GM20000 (cell line): ENCODE results near the gene KLHL2.
"Not testable (repeated sequence)": the region's sequence is repeated elsewhere in the genome, so short reads cannot be mapped to it uniquely, and the experiment has no call there.

Experiments used
- DNase-seq: peaks from one replicate; pipeline ENCODE4 v3.0.0; 2012; ENCODE audit warnings: low spot score
- CTCF ChIP-seq: IDR thresholded peaks from 2 replicates; pipeline ENCODE4 v1.5.1; 2012; ENCODE audit warnings: mild to moderate bottlenecking, control low read depth; ENCODE audit errors: extremely low read depth, missing control alignments

KLHL2 gene

GRCh38 chr4:165215034-165215751 is 7.8 kb downstream of the KLHL2 start:
- not testable (repeated sequence) for DNase-seq

GRCh38 chr4:165215761-165216487 is 8.6 kb downstream of the KLHL2 start:
- not testable (repeated sequence) for DNase-seq

GRCh38 chr4:165217325-165217724 is 10.0 kb downstream of the KLHL2 start:
- no peak for TF ChIP-seq CTCF
- DNase-seq: no peak

GRCh38 chr4:165221306-165221705 is 13.9 kb downstream of the KLHL2 start:
- not testable (repeated sequence) for DNase-seq

- DNase-seq: not testable (repeated sequence)
These were observed 14.8 kb downstream of the KLHL2 start for GRCh38 chr4:165221993-165222650.

GRCh38 chr4:165222651-165222994 is 15.3 kb downstream of the KLHL2 start:
- no peak for TF ChIP-seq CTCF
- no peak for DNase-seq

GRCh38 chr4:165227401-165227800 is 20.0 kb downstream of the KLHL2 start:
- DNase-seq: not testable (repeated sequence)

- DNase-seq: not testable (repeated sequence)
These were observed 22.3 kb downstream of the KLHL2 start for GRCh38 chr4:165229490-165230200.

- DNase-seq: not testable (repeated sequence)
These were observed 25.5 kb downstream of the KLHL2 start for GRCh38 chr4:165232623-165233433.

- TF ChIP-seq CTCF: no peak
- DNase-seq: no peak
These were observed 27.4 kb downstream of the KLHL2 start for GRCh38 chr4:165234766-165235165.

GRCh38 chr4:165236852-165237251 is 29.5 kb downstream of the KLHL2 start:
- DNase-seq: not testable (repeated sequence)

- not testable (repeated sequence) for DNase-seq
These were observed 30.8 kb downstream of the KLHL2 start for GRCh38 chr4:165238041-165238640.

GRCh38 chr4:165240761-165241160 is 33.4 kb downstream of the KLHL2 start:
- DNase-seq: not testable (repeated sequence)

- not testable (repeated sequence) for DNase-seq
These were observed 36.8 kb downstream of the KLHL2 start for GRCh38 chr4:165244148-165244547.

GRCh38 chr4:165244587-165245186 is 37.3 kb downstream of the KLHL2 start:
- DNase-seq: not testable (repeated sequence)
